Right ventricle myocardium superior (tissue), 1 donor: Measurements from ENCODE around the gene PLAGL2. TPM values are rescaled to one million over a fixed set of nuclear protein-coding genes. Genes with fewer than 3 reads are reported as not detected.

ENCODE experiments used
- ATAC-seq: fragments of 200-7000 bp; cut with Tn5 transposase; one replicate; pipeline ENCODE4 v1.9.1; 2020; ENCODE audit warnings: mild to moderate bottlenecking; ENCODE audit not compliant: poor library complexity
- DNase-seq: peaks from one replicate; pipeline ENCODE4 v3.0.0-alpha.2; 2020
- intact Hi-C: fragments of 100-400 bp; cut with DNase I; formaldehyde crosslinking; loops from one replicate; pipeline ENCODE4 v1.11.2; 2022
- total RNA-seq: library from RNA; stranded (reverse); fragmentation: NEBNext Ultra II Directional; extraction: Animal tissue kit (Norgen Biotek cat#: 25700); gene quantifications from one replicate; pipeline ENCODE4 v1.2.1, GENCODE V29; 2021
- donor health status: DM: no; HTN: yes; CAD: no; lungs with severe emphysema.

PLAGL2 gene
- total RNA-seq, 1 donor from 2014 or later: 5.7 TPM

GRCh38 chr20:32160341-32160740 lies 47.2 kb downstream of the PLAGL2 start:
- intact Hi-C loops: no loop called here
- no peak for ATAC-seq

GRCh38 chr20:32159766-32160221 lies 47.7 kb downstream of the PLAGL2 start:
- DNase-seq: no peak
- intact Hi-C loops: no loop called here

More at GRCh38 chr20:32160341-32160740, 47.2 kb downstream of the PLAGL2 start:
- DNase-seq: no peak

GRCh38 chr20:32158943-32159660 lies 48.4 kb downstream of the PLAGL2 start:
- DNase-seq (no peak), ATAC-seq (no peak)
- intact Hi-C loops: no loop called here

More at GRCh38 chr20:32159766-32160221, 47.7 kb downstream of the PLAGL2 start:
- no peak for ATAC-seq

GRCh38 chr20:32158351-32158750 lies 49.2 kb downstream of the PLAGL2 start:
- no peak for ATAC-seq
- no peak for DNase-seq
- intact Hi-C loops: no loop called here

GRCh38 chr20:32157611-32158010 lies 49.9 kb downstream of the PLAGL2 start:
- ATAC-seq: no peak
- DNase-seq: no peak
- intact Hi-C loops: no loop called here

- intact Hi-C loops: no loop called here
- DNase-seq: peak; percentile 89
- ATAC-seq: peak; percentile 91
These were observed 52.2 kb downstream of the PLAGL2 start for GRCh38 chr20:32155017-32155981.

- no peak for DNase-seq
- intact Hi-C loops: no loop called here
- ATAC-seq: no peak
These were observed 53.8 kb downstream of the PLAGL2 start for GRCh38 chr20:32153771-32154170.

GRCh38 chr20:32153156-32153665 lies 54.3 kb downstream of the PLAGL2 start:
- intact Hi-C loops: no loop called here
- ATAC-seq (no peak), DNase-seq (no peak)

GRCh38 chr20:32152421-32153155 lies 55.0 kb downstream of the PLAGL2 start:
- ATAC-seq: no peak
- intact Hi-C loops: no loop called here
- no peak for DNase-seq

GRCh38 chr20:32150291-32150848 lies 57.2 kb downstream of the PLAGL2 start:
- intact Hi-C loops: no loop called here
- DNase-seq: no peak
- no peak for ATAC-seq

GRCh38 chr20:32149566-32150170 lies 57.9 kb downstream of the PLAGL2 start:
- DNase-seq (no peak), ATAC-seq (no peak)
- intact Hi-C loops: no loop called here

GRCh38 chr20:32144898-32145662 lies 62.5 kb downstream of the PLAGL2 start:
- DNase-seq (no peak), ATAC-seq (no peak)
- intact Hi-C loops: no loop called here

- no peak for DNase-seq
- no peak for ATAC-seq
- intact Hi-C loops: no loop called here
These were observed 64.6 kb downstream of the PLAGL2 start for GRCh38 chr20:32142991-32143390.

Other genes with a start within 250 kb of the PLAGL2 start
- not detected for gene XKR7, start 239.6 kb downstream of the PLAGL2 start, total RNA-seq
- 8.5 TPM for gene CCM2L, start 197.3 kb downstream of the PLAGL2 start, total RNA-seq
- 4.9 TPM for gene HCK, start 155.5 kb downstream of the PLAGL2 start, total RNA-seq
- 23.0 TPM for gene TM9SF4, start 98.0 kb downstream of the PLAGL2 start, total RNA-seq
- gene POFUT1, start 137 bp upstream of the PLAGL2 start, total RNA-seq: 24.9 TPM
- 8.6 TPM for gene KIF3B, start 69.9 kb upstream of the PLAGL2 start, total RNA-seq
- gene ASXL1, start 150.6 kb upstream of the PLAGL2 start, total RNA-seq: 24.5 TPM